ENCODE results near the gene ST3GAL3.

Gene ST3GAL3

GRCh38 chr1:43789604-43790550 lies 82.5 kb downstream of the ST3GAL3 start:
- no peak overlapping the region for H3K4me3 ChIP-seq (ENCODE audit: low read length in 2 of 2)
- WGBS, 2 donors (ENCODE audit: extremely low coverage in 2 of 2, insufficient read length in 2 of 2, insufficient replicate concordance in 1 of 2): no CpG with 5 or more reads among the region's 3 CpGs
- no peak overlapping the region for H3K27ac ChIP-seq (replicated peaks; ENCODE audit: low read length)

DNA sequence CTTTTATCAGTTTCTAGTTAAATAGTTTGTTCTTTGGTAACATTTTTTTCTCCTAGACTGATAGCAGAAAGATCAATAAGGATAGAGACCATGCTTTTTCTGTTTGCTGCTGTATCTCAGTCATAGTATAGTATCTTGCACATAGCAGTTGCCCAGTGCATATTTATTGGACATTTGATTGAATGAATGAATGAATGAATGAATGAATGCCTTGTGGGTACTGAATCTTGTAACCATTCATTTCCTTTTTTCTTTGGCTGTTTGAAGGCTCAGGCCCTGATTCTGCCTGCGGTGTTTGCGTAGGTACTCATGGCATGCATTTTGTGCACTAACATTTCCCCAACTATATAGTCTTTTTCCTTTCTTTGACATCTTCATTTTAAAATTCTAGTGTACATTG lies 83.9 kb downstream of the ST3GAL3 start:
- H3K36me3 ChIP-seq (replicated peaks in 1 of 2; ENCODE audit: control insufficient read depth in 2 of 2, insufficient read depth in 2 of 2, low read length in 2 of 2): peaks cover 5 to 7% of the 10 kb centered on the region in 2 donors
- H4K91ac ChIP-seq (ENCODE audit: low read depth, low read length, poor library complexity): no peak overlapping the region
- peaks cover 0 to 3% of the 10 kb centered on the region in 2 donors for H3K9me3 ChIP-seq (replicated peaks in 1 of 2; ENCODE audit: control insufficient read depth in 2 of 2, insufficient read depth in 1 of 2, low read depth in 1 of 2, low read length in 2 of 2)
- H3K27me3 ChIP-seq (ENCODE audit: control insufficient read depth in 3 of 3, insufficient read depth in 3 of 3, low read depth in 1 of 3, low read length in 3 of 3): no peaks in the 10 kb centered on the region
- no peak overlapping the region for H3K14ac ChIP-seq (ENCODE audit: low read length)
- no peak overlapping the region for H3K9ac ChIP-seq (ENCODE audit: low read depth, low read length, poor library complexity)
- H3K4me1 ChIP-seq (ENCODE audit: control insufficient read depth in 2 of 2, insufficient read depth in 1 of 2, low read depth in 1 of 2, low read length in 2 of 2): peaks cover under 1 to 1% of the 10 kb centered on the region in 2 donors
- no peak overlapping the region for H2BK120ac ChIP-seq (ENCODE audit: low read depth, low read length)
- H2AFZ ChIP-seq (ENCODE audit: low read length): no peak overlapping the region
- no peak overlapping the region for H2AK5ac ChIP-seq (ENCODE audit: low read depth, low read length)
- H2BK12ac ChIP-seq (ENCODE audit: low read length): no peak overlapping the region
- no peak overlapping the region for H2BK5ac ChIP-seq (ENCODE audit: low read length)
- no peak overlapping the region for H4K8ac ChIP-seq (ENCODE audit: low read depth, low read length)
- H3K4ac ChIP-seq (ENCODE audit: low read length): no peak overlapping the region
- no peak overlapping the region for H3K18ac ChIP-seq (ENCODE audit: low read length)
- no peak overlapping the region for H2BK15ac ChIP-seq (ENCODE audit: low read length)
- H3K79me1 ChIP-seq (ENCODE audit: low read depth, low read length): no peaks in the 10 kb centered on the region
- no peak overlapping the region for H3K4me3 ChIP-seq (ENCODE audit: low read length in 2 of 2)
- no peak for DNase-seq (ENCODE audit: low spot score)
- H3K4me2 ChIP-seq (ENCODE audit: insufficient read depth, low read length, poor library complexity, severe bottlenecking): no peak overlapping the region
- no CpG with 5 or more reads among the region's 2 CpGs for WGBS, 2 donors (ENCODE audit: extremely low coverage in 2 of 2, insufficient read length in 2 of 2, insufficient replicate concordance in 1 of 2)
- H3K27ac ChIP-seq (replicated peaks; ENCODE audit: low read length): no peak overlapping the region
- H3K23ac ChIP-seq (ENCODE audit: low read depth, low read length, poor library complexity): no peak overlapping the region

More at GRCh38 chr1:43789604-43790550, 82.5 kb downstream of the ST3GAL3 start:
- H3K4me1 ChIP-seq (ENCODE audit: control insufficient read depth in 2 of 2, insufficient read depth in 1 of 2, low read depth in 1 of 2, low read length in 2 of 2): peaks cover 2 to 4% of the 10 kb centered on the region in 2 donors
- H2AFZ ChIP-seq (ENCODE audit: low read length): no peak overlapping the region
- peaks cover 5 to 7% of the 10 kb centered on the region in 2 donors for H3K36me3 ChIP-seq (replicated peaks in 1 of 2; ENCODE audit: control insufficient read depth in 2 of 2, insufficient read depth in 2 of 2, low read length in 2 of 2)
- no peak overlapping the region for H3K4ac ChIP-seq (ENCODE audit: low read length)
- H3K79me1 ChIP-seq (ENCODE audit: low read depth, low read length): no peaks in the 10 kb centered on the region
- no peak overlapping the region for H4K8ac ChIP-seq (ENCODE audit: low read depth, low read length)
- no peak overlapping the region for H4K91ac ChIP-seq (ENCODE audit: low read depth, low read length, poor library complexity)
- no peak overlapping the region for H3K9ac ChIP-seq (ENCODE audit: low read depth, low read length, poor library complexity)
- no peak overlapping the region for H3K14ac ChIP-seq (ENCODE audit: low read length)
- DNase-seq (ENCODE audit: low spot score): no peak
- H3K4me2 ChIP-seq (ENCODE audit: insufficient read depth, low read length, poor library complexity, severe bottlenecking): no peak overlapping the region
- no peak overlapping the region for H2AK5ac ChIP-seq (ENCODE audit: low read depth, low read length)
- no peak overlapping the region for H3K18ac ChIP-seq (ENCODE audit: low read length)
- H3K23ac ChIP-seq (ENCODE audit: low read depth, low read length, poor library complexity): no peak overlapping the region
- no peak overlapping the region for H2BK12ac ChIP-seq (ENCODE audit: low read length)
- no peaks in the 10 kb centered on the region for H3K27me3 ChIP-seq (ENCODE audit: control insufficient read depth in 3 of 3, insufficient read depth in 3 of 3, low read depth in 1 of 3, low read length in 3 of 3)
- H2BK5ac ChIP-seq (ENCODE audit: low read length): no peak overlapping the region
- H2BK15ac ChIP-seq (ENCODE audit: low read length): no peak overlapping the region
- no peak overlapping the region for H2BK120ac ChIP-seq (ENCODE audit: low read depth, low read length)
- peaks cover 0 to 3% of the 10 kb centered on the region in 2 donors for H3K9me3 ChIP-seq (replicated peaks in 1 of 2; ENCODE audit: control insufficient read depth in 2 of 2, insufficient read depth in 1 of 2, low read depth in 1 of 2, low read length in 2 of 2)

- no peak overlapping the region for H4K91ac ChIP-seq (ENCODE audit: low read depth, low read length, poor library complexity)
- no peak for DNase-seq (ENCODE audit: low spot score)
Measured at GRCh38 chr1:43796111-43796581, 88.8 kb downstream of the ST3GAL3 start.

GRCh38 chr1:43797891-43798290 lies 90.6 kb downstream of the ST3GAL3 start:
- Histone ChIP-seq H3K14ac (ENCODE audit: low read length) (no peak overlapping the region), H2BK5ac (ENCODE audit: low read length) (no peak overlapping the region), H2BK120ac (ENCODE audit: low read depth, low read length) (no peak overlapping the region), H3K79me1 (ENCODE audit: low read depth, low read length) (no peaks in the 10 kb centered on the region), H3K9me3 (replicated peaks in 1 of 2; ENCODE audit: control insufficient read depth in 2 of 2, insufficient read depth in 1 of 2, low read depth in 1 of 2, low read length in 2 of 2) (peaks cover 0 to 3% of the 10 kb centered on the region in 2 donors), H3K4me1 (ENCODE audit: control insufficient read depth in 2 of 2, insufficient read depth in 1 of 2, low read depth in 1 of 2, low read length in 2 of 2) (no peaks in the 10 kb centered on the region), H3K23ac (ENCODE audit: low read depth, low read length, poor library complexity) (no peak overlapping the region), H2BK15ac (ENCODE audit: low read length) (no peak overlapping the region), H2AK5ac (ENCODE audit: low read depth, low read length) (no peak overlapping the region), H3K27me3 (ENCODE audit: control insufficient read depth in 3 of 3, insufficient read depth in 3 of 3, low read depth in 1 of 3, low read length in 3 of 3) (no peaks in the 10 kb centered on the region), H4K8ac (ENCODE audit: low read depth, low read length) (no peak overlapping the region), H3K27ac (replicated peaks; ENCODE audit: low read length) (no peak overlapping the region), H3K36me3 (replicated peaks in 1 of 2; ENCODE audit: control insufficient read depth in 2 of 2, insufficient read depth in 2 of 2, low read length in 2 of 2) (peaks cover under 1 to 12% of the 10 kb centered on the region in 2 donors), H4K91ac (ENCODE audit: low read depth, low read length, poor library complexity) (no peak overlapping the region), H2BK12ac (ENCODE audit: low read length) (no peak overlapping the region), H2AFZ (ENCODE audit: low read length) (no peak overlapping the region), H3K4ac (ENCODE audit: low read length) (no peak overlapping the region), H3K18ac (ENCODE audit: low read length) (no peak overlapping the region), H3K4me2 (ENCODE audit: insufficient read depth, low read length, poor library complexity, severe bottlenecking) (no peak overlapping the region), H3K9ac (ENCODE audit: low read depth, low read length, poor library complexity) (no peak overlapping the region), H3K4me3 (ENCODE audit: low read length in 2 of 2) (no peak overlapping the region)
- WGBS, 2 donors (ENCODE audit: extremely low coverage in 2 of 2, insufficient read length in 2 of 2, insufficient replicate concordance in 1 of 2): no CpG with 5 or more reads among the region's 3 CpGs
- no peak for DNase-seq (ENCODE audit: low spot score)

More at GRCh38 chr1:43796111-43796581, 88.8 kb downstream of the ST3GAL3 start:
- H3K18ac ChIP-seq (ENCODE audit: low read length): no peak overlapping the region
- H3K9me3 ChIP-seq (replicated peaks in 1 of 2; ENCODE audit: control insufficient read depth in 2 of 2, insufficient read depth in 1 of 2, low read depth in 1 of 2, low read length in 2 of 2): peaks cover 0 to 3% of the 10 kb centered on the region in 2 donors
- H3K4me1 ChIP-seq (ENCODE audit: control insufficient read depth in 2 of 2, insufficient read depth in 1 of 2, low read depth in 1 of 2, low read length in 2 of 2): no peaks in the 10 kb centered on the region
- H2AFZ ChIP-seq (ENCODE audit: low read length): no peak overlapping the region
- H3K4ac ChIP-seq (ENCODE audit: low read length): no peak overlapping the region
- H3K14ac ChIP-seq (ENCODE audit: low read length): no peak overlapping the region
- no peak overlapping the region for H3K4me3 ChIP-seq (ENCODE audit: low read length in 2 of 2)
- H3K9ac ChIP-seq (ENCODE audit: low read depth, low read length, poor library complexity): no peak overlapping the region
- H3K27ac ChIP-seq (replicated peaks; ENCODE audit: low read length): no peak overlapping the region
- WGBS, 2 donors (ENCODE audit: extremely low coverage in 2 of 2, insufficient read length in 2 of 2, insufficient replicate concordance in 1 of 2): no CpG with 5 or more reads among the region's 1 CpG
- H3K79me1 ChIP-seq (ENCODE audit: low read depth, low read length): no peaks in the 10 kb centered on the region
- no peak overlapping the region for H3K23ac ChIP-seq (ENCODE audit: low read depth, low read length, poor library complexity)
- no peak overlapping the region for H2BK15ac ChIP-seq (ENCODE audit: low read length)
- no peak overlapping the region for H2BK12ac ChIP-seq (ENCODE audit: low read length)
- H3K36me3 ChIP-seq (replicated peaks in 1 of 2; ENCODE audit: control insufficient read depth in 2 of 2, insufficient read depth in 2 of 2, low read length in 2 of 2): peaks cover 5 to 9% of the 10 kb centered on the region in 2 donors
- no peak overlapping the region for H3K4me2 ChIP-seq (ENCODE audit: insufficient read depth, low read length, poor library complexity, severe bottlenecking)
- no peak overlapping the region for H2AK5ac ChIP-seq (ENCODE audit: low read depth, low read length)
- no peak overlapping the region for H2BK5ac ChIP-seq (ENCODE audit: low read length)
- no peak overlapping the region for H2BK120ac ChIP-seq (ENCODE audit: low read depth, low read length)
- H3K27me3 ChIP-seq (ENCODE audit: control insufficient read depth in 3 of 3, insufficient read depth in 3 of 3, low read depth in 1 of 3, low read length in 3 of 3): no peaks in the 10 kb centered on the region
- H4K8ac ChIP-seq (ENCODE audit: low read depth, low read length): no peak overlapping the region
